Stimulated activated CD4-positive, alpha-beta T cell treated with anti-CD3 and anti-CD28 coated beads, Interleukin-15, amount 100 ng/mL, for 48 hours (primary cell): ENCODE data around the gene ATP13A1.
"Not testable (repeated sequence)": the region's sequence is repeated elsewhere in the genome, so short reads cannot be mapped to it uniquely, and the experiment has no call there.

Experiments
- DNase-seq, 2 donors: peaks; one replicate each; pipeline ENCODE4 v3.0.0-alpha.2; 2020; ENCODE audit warnings: low read depth in 2 of 2

ATP13A1 gene

GRCh38 chr19:19663256-19664120 is at the start of gene ATP13A1:
ATP13A1 (minus strand) TSS chr19:19663676; CDS start chr19:19663666, 10 bp downstream.
- DNase-seq: peak; percentile 88 to 91

DNA sequence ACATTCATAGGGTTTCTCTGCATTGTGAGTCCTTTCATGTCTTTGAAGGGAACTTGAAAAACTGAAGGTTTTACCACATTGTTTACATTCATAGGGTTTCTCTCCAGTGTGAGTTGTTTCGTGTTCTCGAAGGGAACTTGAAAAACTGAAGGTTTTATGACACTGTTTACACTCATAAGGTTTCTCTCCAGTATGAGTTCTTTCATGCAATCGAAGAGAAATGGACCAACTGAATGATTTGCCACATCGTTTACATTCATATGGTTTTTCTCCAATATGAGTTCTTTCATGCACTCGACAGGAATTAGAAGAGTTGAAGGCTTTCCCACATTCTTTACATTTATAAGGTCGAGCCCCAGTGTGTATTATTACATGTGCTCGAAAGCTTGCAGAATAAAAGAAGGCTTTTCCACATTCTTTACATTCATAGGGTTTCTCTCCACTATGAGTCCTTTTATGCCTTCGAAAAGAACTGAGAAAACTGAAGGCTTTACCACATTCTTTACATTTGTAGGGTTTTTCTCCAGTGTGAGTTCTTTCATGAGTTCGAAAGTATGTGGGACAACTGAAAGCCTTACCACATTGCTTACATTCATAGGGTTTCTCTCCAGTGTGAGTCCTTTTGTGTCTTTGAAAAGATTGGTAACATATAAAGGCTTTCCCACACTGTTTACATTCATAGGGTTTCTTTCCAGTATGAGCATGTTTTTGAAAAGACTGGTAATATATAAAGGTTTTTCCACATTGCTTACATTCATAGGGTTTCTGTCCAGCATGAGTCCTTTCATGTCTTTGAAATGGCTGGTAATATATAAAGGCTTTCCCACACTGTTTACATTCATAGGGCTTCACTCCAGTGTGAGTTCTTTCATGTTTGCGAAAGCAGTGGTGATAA is 48.7 kb upstream of the ATP13A1 start:
- no peak for DNase-seq

GRCh38 chr19:19711306-19711933 is 47.9 kb upstream of the ATP13A1 start:
- no peak for DNase-seq

- no peak for DNase-seq
Measured at GRCh38 chr19:19710506-19710905, 47.0 kb upstream of the ATP13A1 start.

DNA sequence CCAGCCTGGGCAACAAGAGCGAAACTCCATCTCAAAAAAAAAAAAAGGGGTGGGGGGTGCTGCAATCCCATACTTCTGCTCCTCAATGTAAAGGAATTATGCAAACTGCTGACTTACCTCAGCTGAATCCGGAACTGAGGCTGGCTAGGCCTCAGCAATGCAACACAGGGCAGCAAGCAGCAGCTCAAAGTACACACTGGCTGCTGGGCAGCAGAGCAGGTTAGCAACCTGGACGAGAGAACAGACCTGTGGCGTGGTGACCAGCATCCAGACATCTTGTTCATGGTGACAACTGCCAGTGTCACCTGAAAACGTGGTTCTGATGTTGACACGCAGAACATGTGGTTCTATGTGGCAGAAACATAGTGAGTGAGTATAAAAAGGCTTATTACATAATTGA is 41.4 kb upstream of the ATP13A1 start:
- DNase-seq: no peak

- DNase-seq: not testable (repeated sequence)
Measured at GRCh38 chr19:19700493-19700892, 37.0 kb upstream of the ATP13A1 start.

- no peak for DNase-seq
Measured at GRCh38 chr19:19697589-19697988, 34.1 kb upstream of the ATP13A1 start.

GRCh38 chr19:19696386-19696785 is 32.9 kb upstream of the ATP13A1 start:
- no peak for DNase-seq

- DNase-seq: no peak
Measured at GRCh38 chr19:19691683-19692082, 28.2 kb upstream of the ATP13A1 start.

DNA sequence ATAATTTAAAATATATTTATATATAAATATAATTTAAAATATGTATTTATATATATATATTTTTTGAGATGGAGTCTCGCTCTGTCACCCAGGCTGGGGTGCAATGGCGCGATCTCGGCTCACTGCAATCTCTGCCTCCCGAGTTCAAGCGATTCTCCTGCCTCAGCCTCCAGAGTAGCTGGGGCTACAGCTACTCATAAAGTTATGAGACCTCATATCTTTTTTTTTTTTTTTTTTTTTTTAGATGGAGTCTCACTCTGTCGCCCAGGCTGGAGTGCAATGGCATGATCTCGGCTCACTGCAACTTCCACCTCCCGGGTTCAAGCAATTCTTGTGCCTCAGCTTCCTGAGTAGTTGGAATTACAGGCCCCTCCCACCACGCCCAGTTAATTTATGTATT is 25.5 kb upstream of the ATP13A1 start:
- DNase-seq: not testable (repeated sequence)

GRCh38 chr19:19687090-19687489 is 23.6 kb upstream of the ATP13A1 start:
- DNase-seq: no peak

GRCh38 chr19:19686580-19686979 is 23.1 kb upstream of the ATP13A1 start:
- DNase-seq: no peak

- DNase-seq: not testable (repeated sequence)
Measured at GRCh38 chr19:19686119-19686518, 22.6 kb upstream of the ATP13A1 start.

- no peak for DNase-seq
Measured at GRCh38 chr19:19679176-19680073, 15.9 kb upstream of the ATP13A1 start.

DNA sequence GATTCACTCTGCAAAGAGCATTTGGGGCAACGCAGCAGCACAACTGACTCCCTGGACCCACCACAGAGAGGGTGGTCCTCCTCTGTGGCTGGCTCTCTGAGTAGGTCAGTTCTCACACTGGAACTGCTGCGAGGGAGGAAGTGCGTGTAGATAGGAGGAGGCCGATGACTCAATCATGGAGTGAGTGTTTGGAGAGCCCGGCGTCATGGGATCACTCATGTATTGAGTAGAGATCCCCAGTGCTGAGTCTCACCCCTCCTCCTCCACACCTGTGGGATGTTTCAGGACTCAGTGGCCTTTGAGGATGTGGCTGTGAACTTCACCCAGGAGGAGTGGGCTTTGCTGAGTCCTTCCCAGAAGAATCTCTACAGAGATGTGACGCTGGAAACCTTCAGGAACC is 14.1 kb upstream of the ATP13A1 start:
- DNase-seq: no peak

DNA sequence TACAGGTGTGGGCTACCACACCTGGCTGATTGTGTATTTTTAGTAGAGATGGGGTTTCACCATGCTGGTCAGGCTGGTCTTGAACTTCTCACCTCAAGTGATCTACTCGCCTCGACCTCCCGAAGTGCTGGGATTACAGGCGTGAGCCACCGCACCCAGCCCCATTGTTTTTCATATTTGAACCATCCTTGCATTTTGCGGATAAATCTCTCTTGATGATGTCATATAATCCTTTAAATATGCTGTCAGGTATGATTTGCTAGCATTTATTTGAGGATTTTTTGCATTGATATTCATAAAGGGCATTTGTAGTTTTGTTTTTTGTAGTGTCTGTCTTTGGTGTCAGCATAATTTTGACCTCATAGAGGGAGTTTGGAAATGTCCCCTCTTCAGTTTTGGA is 10.8 kb upstream of the ATP13A1 start:
- DNase-seq: no peak

DNA sequence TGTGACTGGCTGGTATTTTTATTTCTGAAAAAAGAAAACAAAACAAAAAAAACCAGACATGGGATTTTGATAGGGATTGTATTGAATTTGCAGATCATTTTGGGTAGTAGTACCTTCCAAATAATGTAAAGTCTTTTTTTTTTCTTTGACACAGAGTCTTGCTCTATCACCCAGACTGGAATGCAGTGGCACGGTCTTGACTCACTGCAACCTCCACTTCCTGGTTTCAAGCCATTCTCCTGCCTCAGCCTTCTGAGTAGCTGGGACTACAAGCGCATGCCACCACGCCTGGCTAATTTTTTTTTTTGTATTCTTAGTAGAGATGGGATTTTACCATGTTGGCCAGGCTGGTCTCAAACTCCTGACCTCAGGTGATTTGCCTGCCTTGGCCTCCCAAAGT is 9.3 kb upstream of the ATP13A1 start:
- DNase-seq: no peak

- DNase-seq: no peak
Measured at GRCh38 chr19:19670070-19670551, 6.6 kb upstream of the ATP13A1 start.

DNA sequence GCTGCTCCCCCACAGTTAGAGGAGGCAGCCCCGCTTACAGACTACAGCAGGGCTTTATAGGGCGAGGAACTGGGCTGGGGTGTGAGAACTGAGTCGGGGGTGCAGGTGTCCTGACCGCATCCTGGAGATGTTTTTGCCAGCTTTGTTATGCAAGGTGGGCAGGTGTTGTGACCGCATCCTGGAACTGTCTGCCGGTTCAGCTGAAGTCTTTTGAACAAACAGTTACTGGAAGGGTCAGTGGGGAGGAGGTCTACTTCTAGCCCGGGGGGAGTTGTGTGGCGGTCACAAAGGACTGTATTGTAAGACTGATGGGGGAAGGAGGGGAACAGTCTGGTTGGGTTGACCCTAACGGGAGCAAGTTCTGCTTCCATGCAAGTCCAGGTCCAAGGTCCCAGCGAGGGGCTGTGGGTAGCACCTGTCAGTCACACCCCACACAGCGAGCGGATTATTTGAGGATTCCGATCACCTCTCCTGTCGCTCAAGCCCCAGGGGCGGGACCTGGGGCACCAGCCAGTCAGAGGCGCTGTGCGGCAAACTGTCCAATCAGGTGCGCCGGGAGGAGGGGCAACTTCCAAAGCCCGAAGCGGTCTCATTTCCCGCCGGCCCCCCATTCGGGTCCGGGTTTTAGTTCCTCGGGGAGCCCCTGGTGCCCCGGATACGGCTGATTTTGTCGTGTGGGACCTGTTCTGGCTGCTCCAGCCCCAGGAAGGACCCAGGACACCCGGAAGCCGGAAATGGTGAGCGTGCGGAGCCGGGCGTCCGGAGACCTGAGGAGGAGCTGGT is 4.9 kb upstream of the ATP13A1 start, which contains the start of gene ZNF101:
Gene ZNF101 (plus strand): TSS at position 610 of the 783 bp plus-strand sequence. CDS start 125 bp downstream, at position 735.
- peak; percentile 96 to 98 for DNase-seq

DNA sequence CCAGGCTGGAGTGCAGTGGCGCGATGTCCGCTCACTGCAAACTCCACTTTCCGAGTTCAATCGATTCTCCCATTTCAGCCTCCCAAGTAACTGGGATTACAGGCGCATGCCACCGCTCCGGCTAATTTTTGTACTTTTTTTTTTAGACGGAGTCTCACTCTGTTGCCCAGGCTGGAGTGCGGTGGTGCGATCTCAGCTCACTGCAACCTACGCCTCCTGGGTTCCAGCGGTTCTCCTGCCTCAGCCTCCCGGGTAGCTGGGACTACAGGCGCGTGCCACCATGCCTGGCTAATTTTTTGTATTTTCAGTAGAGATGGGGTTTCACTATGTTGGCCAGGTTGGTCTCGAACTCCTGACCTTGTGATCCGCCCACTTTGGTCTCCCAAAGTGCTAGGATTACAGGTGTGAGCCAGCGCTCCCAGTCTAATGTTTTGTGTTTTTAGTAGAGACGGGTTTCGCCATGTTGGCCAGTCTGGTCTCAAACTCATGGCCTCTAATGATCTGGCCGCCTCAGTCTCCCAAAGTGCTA is 2.0 kb upstream of the ATP13A1 start:
- not testable (repeated sequence) for DNase-seq
